GM23248 (cell line): Measurements from ENCODE around the gene IL32. TPM values are rescaled to one million over a fixed set of nuclear protein-coding genes. Genes with fewer than 3 reads are reported as not detected.
A peak's percentile ranks its signal among the peaks of the same experiment; 100 is the strongest.

Experiments used
- DNase-seq: peaks from one replicate; pipeline ENCODE4 v3.0.0-alpha.2; 2015
- H2AFZ ChIP-seq: fragments of 200-600 bp; sonication (generic); 2 replicates; pipeline ENCODE4 v1.6.1; 2016; ENCODE audit warnings: antibody characterized with exemption
- H3F3A ChIP-seq: fragments of 200-600 bp; sonication (generic); 2 replicates; pipeline ENCODE4 v1.6.1; 2016; ENCODE audit warnings: mild to moderate bottlenecking, antibody characterized with exemption, mixed run types; ENCODE audit not compliant: insufficient read depth
- H3K27ac ChIP-seq: fragments of 200-600 bp; sonication (generic); 2 replicates; pipeline ENCODE4 v1.5.1; 2016; ENCODE audit warnings: mild to moderate bottlenecking
- H3K27me3 ChIP-seq: fragments of 200-600 bp; sonication (generic); replicated peaks from 2 replicates; pipeline ENCODE4 v1.6.1; 2016; ENCODE audit warnings: mild to moderate bottlenecking; ENCODE audit not compliant: insufficient read depth
- H3K36me3 ChIP-seq: fragments of 200-600 bp; sonication (generic); 2 replicates; pipeline ENCODE4 v1.6.1; 2016; ENCODE audit warnings: low read depth, mild to moderate bottlenecking
- H3K4me1 ChIP-seq: fragments of 200-600 bp; sonication (generic); 2 replicates; pipeline ENCODE4 v1.6.1; 2016; ENCODE audit warnings: mild to moderate bottlenecking; ENCODE audit not compliant: insufficient read depth
- H3K4me2 ChIP-seq: fragments of 200-600 bp; sonication (generic); one replicate; pipeline ENCODE4 v1.6.1; 2016; ENCODE audit warnings: mild to moderate bottlenecking; ENCODE audit not compliant: unreplicated experiment
- H3K4me3 ChIP-seq: fragments of 200-600 bp; sonication (generic); 2 replicates; pipeline ENCODE4 v1.5.1; 2016; ENCODE audit warnings: mild to moderate bottlenecking
- H3K79me2 ChIP-seq: fragments of 200-600 bp; sonication (generic); 2 replicates; pipeline ENCODE4 v1.6.1; 2016; ENCODE audit warnings: mild to moderate bottlenecking; ENCODE audit not compliant: insufficient read depth
- H3K9ac ChIP-seq: fragments of 200-600 bp; sonication (generic); 2 replicates; pipeline ENCODE4 v1.6.1; 2016; ENCODE audit warnings: mild to moderate bottlenecking
- H3K9me2 ChIP-seq: fragments of 200-600 bp; sonication (generic); 2 replicates; pipeline ENCODE4 v1.6.1; 2016; ENCODE audit warnings: mixed run types, mild to moderate bottlenecking, moderate library complexity; ENCODE audit not compliant: insufficient read depth
- H3K9me3 ChIP-seq: fragments of 200-600 bp; sonication (generic); one replicate; pipeline ENCODE4 v1.6.1; 2017; ENCODE audit warnings: low read depth
- H4K20me1 ChIP-seq: fragments of 200-600 bp; sonication (generic); 2 replicates; pipeline ENCODE4 v1.6.0; 2016; ENCODE audit not compliant: insufficient read depth
- EZH2 ChIP-seq: fragments of 200-600 bp; sonication (generic); IDR thresholded peaks from 2 replicates; pipeline ENCODE4 v1.6.1; 2018; ENCODE audit warnings: antibody characterized with exemption, mild to moderate bottlenecking; ENCODE audit not compliant: insufficient read depth, poor library complexity, severe bottlenecking
- EZH2phosphoT487 ChIP-seq: fragments of 200-600 bp; sonication (generic); IDR thresholded peaks from 2 replicates; pipeline ENCODE4 v1.6.1; 2018; ENCODE audit warnings: antibody characterized with exemption, moderate library complexity, mild to moderate bottlenecking, low read depth; ENCODE audit not compliant: insufficient read depth
- WGBS, 2 experiments: methylation state at CpG; one replicate each; pipeline ENCODE4 v1.1.6; 2015 to 2017; ENCODE audit warnings: low lambda C conversion rate in 2 of 2, low coverage in 1 of 2; ENCODE audit errors: missing lambda C conversion rate in 2 of 2; 5-methylcytosine and 5-hydroxymethylcytosine counted together
- in situ Hi-C: fragments of 300-500 bp; cut with MboI; formaldehyde crosslinking; loops from 2 replicates; pipeline ENCODE4 v1.15.0; 2020
- polyA plus RNA-seq: library from polyadenylated mRNA; unstranded; fragments of >200 nt; fragmentation: Nextera tagmentation; extraction: Ambion mirVana; gene quantifications from 2 replicates; pipeline ENCODE4 v1.2.1, GENCODE V29; 2016
- total RNA-seq: library from RNA; depleted of rRNA; stranded (reverse); fragments of >200 nt; shearing (Covaris generic); gene quantifications from 2 replicates; pipeline ENCODE4 v1.2.3, GENCODE V29; 2014

The IL32 gene
- total and polyA plus RNA-seq, 2 experiments from 2014 or later = 0.76 to 1.0 TPM

- H3K36me3 ChIP-seq = no peaks in the 10 kb centered on the region
- H3K9me2 ChIP-seq = no peaks in the 10 kb centered on the region
- H3K9me3 ChIP-seq = no peaks in the 10 kb centered on the region
- H3K27ac ChIP-seq = no peak overlapping the region
- no peak overlapping the region for H3K4me2 ChIP-seq
- 47 to 52% methylated on average over 6 to 7 of the region's 7 CpGs for WGBS, 2 experiments
- H3K9ac ChIP-seq = no peak overlapping the region
- no peak for DNase-seq
- H3K27me3 ChIP-seq = peaks cover 32% of the 10 kb centered on the region
- H4K20me1 ChIP-seq = no peaks in the 10 kb centered on the region
- H3K4me3 ChIP-seq = no peak overlapping the region
- TF ChIP-seq EZH2 (no peak), EZH2phosphoT487 (no peak)
- no peak overlapping the region for H2AFZ ChIP-seq
- H3K79me2 ChIP-seq = no peaks in the 10 kb centered on the region
- H3F3A ChIP-seq = 0 out of 2 replicates have a peak, but pooled peaks cover 7% of the 10 kb centered on the region
- H3K4me1 ChIP-seq = no peaks in the 10 kb centered on the region
- in situ Hi-C loops = no loop called here
Observed at GRCh38 chr16:3032624-3033023, 32.8 kb upstream of the IL32 start.

GRCh38 chr16:3035289-3035971, 30.0 kb upstream of the IL32 start:
- in situ Hi-C loops = no loop called here
- H3K27me3 ChIP-seq = peaks cover 42% of the 10 kb centered on the region

GRCh38 chr16:3035972-3036725, 29.3 kb upstream of the IL32 start:
- H3F3A ChIP-seq = no peaks in the 10 kb centered on the region
- no peak overlapping the region for H3K9ac ChIP-seq
- no peak overlapping the region for H3K4me3 ChIP-seq
- H3K4me2 ChIP-seq = no peak overlapping the region
- H3K9me2 ChIP-seq = no peaks in the 10 kb centered on the region
- in situ Hi-C loops = no loop called here
- DNase-seq = no peak
- no peak overlapping the region for H2AFZ ChIP-seq
- no peaks in the 10 kb centered on the region for H4K20me1 ChIP-seq
- no peaks in the 10 kb centered on the region for H3K36me3 ChIP-seq
- H3K9me3 ChIP-seq = no peaks in the 10 kb centered on the region
- peaks cover 42% of the 10 kb centered on the region for H3K27me3 ChIP-seq
- TF ChIP-seq EZH2phosphoT487 (peak; percentile 21; the same call in 1 of the 2 replicates), EZH2 (no peak)
- no peaks in the 10 kb centered on the region for H3K4me1 ChIP-seq
- WGBS, 2 experiments = 2 to 4% methylated on average over 23 to 40 of the region's 40 CpGs
- no peaks in the 10 kb centered on the region for H3K79me2 ChIP-seq
- no peak overlapping the region for H3K27ac ChIP-seq

More at GRCh38 chr16:3035289-3035971, 30.0 kb upstream of the IL32 start:
- no peaks in the 10 kb centered on the region for H3K4me1 ChIP-seq
- no peak overlapping the region for H3K4me2 ChIP-seq
- no peak for DNase-seq
- no peak overlapping the region for H3K9ac ChIP-seq
- no peak overlapping the region for H3K4me3 ChIP-seq
- no peak overlapping the region for H2AFZ ChIP-seq
- no peaks in the 10 kb centered on the region for H3K36me3 ChIP-seq
- no peaks in the 10 kb centered on the region for H3K9me3 ChIP-seq
- no peaks in the 10 kb centered on the region for H4K20me1 ChIP-seq
- WGBS, 2 experiments = 43 to 45% methylated on average over 19 of the region's 19 CpGs
- H3K27ac ChIP-seq = no peak overlapping the region
- H3K79me2 ChIP-seq = no peaks in the 10 kb centered on the region
- peak; percentile 39 for TF ChIP-seq EZH2
- TF ChIP-seq EZH2phosphoT487 = no peak
- H3K9me2 ChIP-seq = no peaks in the 10 kb centered on the region
- H3F3A ChIP-seq = no peaks in the 10 kb centered on the region

GRCh38 chr16:3036726-3037315, 28.6 kb upstream of the IL32 start, which contains the start of gene BICDL2:
Gene BICDL2 (minus strand): TSS chr16:3036944. CDS start chr16:3035496, 1,448 bp downstream.
- Histone ChIP-seq H3K27ac (no peak within 1 kb of the TSS), H3F3A (no peaks in the 10 kb centered on the region), H3K4me1 (no peaks in the 10 kb centered on the region), H3K27me3 (peaks cover 42% of the 10 kb centered on the region), H3K4me3 (no peak within 1 kb of the TSS), H3K9ac (no peak within 1 kb of the TSS), H2AFZ (no peak within 1 kb of the TSS), H3K36me3 (no peaks in the 10 kb centered on the region), H3K4me2 (no peak within 1 kb of the TSS), H3K9me2 (no peaks in the 10 kb centered on the region), H3K9me3 (no peaks in the 10 kb centered on the region), H3K79me2 (no peaks in the 10 kb centered on the region), H4K20me1 (no peaks in the 10 kb centered on the region)
- no peak for DNase-seq
- TF ChIP-seq EZH2phosphoT487 (0 out of 2 replicates have a peak, but pooled peaks have one; percentile 30), EZH2 (no peak)
- in situ Hi-C loops = no loop called here
- 12 to 16% methylated on average over 31 to 33 of the region's 44 CpGs for WGBS, 2 experiments
